Keratinocyte (primary cell): ENCODE measurements around the gene STAB2. TPM values are rescaled to one million over a fixed set of nuclear protein-coding genes. Genes with fewer than 3 reads are reported as not detected.

Experiments used
- DNase-seq: peaks from one replicate; pipeline ENCODE4 v3.0.0-alpha.2; 2011; ENCODE audit warnings: low read depth, missing footprints, low spot score
- FAIRE-seq: peaks from 2 replicates; lab custom pipeline; 2011; peaks lifted over from hg19 to GRCh38; lab: Jason Lieb, UNC
- H2AFZ ChIP-seq: 2 replicates; pipeline ENCODE4 v1.6.0; 2012; ENCODE audit warnings: low read length, control low read depth, inconsistent platforms; ENCODE audit not compliant: control insufficient read depth
- H3K27ac ChIP-seq: 2 replicates; pipeline ENCODE4 v1.5.1; 2011; ENCODE audit warnings: low read length; ENCODE audit not compliant: control insufficient read depth, insufficient read depth
- H3K27me3 ChIP-seq: 3 replicates; pipeline ENCODE4 v1.6.0; 2011; ENCODE audit warnings: low read length; ENCODE audit not compliant: control insufficient read depth, insufficient read depth; ENCODE audit errors: extremely low read depth
- H3K36me3 ChIP-seq, 2 experiments: 2 replicates in 1 of 2; 3 replicates in 1 of 2; pipeline ENCODE4 v1.5.1; 2011; ENCODE audit warnings: low read length in 2 of 2, mild to moderate bottlenecking in 1 of 2; ENCODE audit not compliant: control insufficient read depth in 2 of 2, insufficient read depth in 2 of 2; ENCODE audit errors: extremely low read depth in 1 of 2
- H3K4me1 ChIP-seq: 3 replicates; pipeline ENCODE4 v1.5.1; 2011; ENCODE audit warnings: low read length; ENCODE audit not compliant: control insufficient read depth, insufficient read depth; ENCODE audit errors: extremely low read depth
- H3K4me2 ChIP-seq: 3 replicates; pipeline ENCODE4 v1.6.0; 2011; ENCODE audit warnings: low read depth, low read length; ENCODE audit not compliant: control insufficient read depth, insufficient read depth; ENCODE audit errors: extremely low read depth
- H3K4me3 ChIP-seq, 3 experiments: fragments of 200-600 bp in 1 of 3; sonication (generic) in 1 of 3; 2 replicates in 2 of 3; 3 replicates in 1 of 3; pipeline ENCODE4 v1.5.1; 2011 to 2016; ENCODE audit warnings: low read length in 3 of 3, mild to moderate bottlenecking in 3 of 3, control low read depth in 2 of 3, inconsistent platforms in 1 of 3, low read depth in 1 of 3, mixed read lengths in 1 of 3, mixed run types in 1 of 3, moderate library complexity in 1 of 3; ENCODE audit not compliant: control insufficient read depth in 2 of 3, insufficient read depth in 2 of 3; ENCODE audit errors: extremely low read depth in 1 of 3
- H3K79me2 ChIP-seq: 2 replicates; pipeline ENCODE4 v1.6.0; 2012; ENCODE audit warnings: low read length; ENCODE audit not compliant: control insufficient read depth, insufficient read depth
- H3K9ac ChIP-seq: 3 replicates; pipeline ENCODE4 v1.6.0; 2011; ENCODE audit warnings: low read length; ENCODE audit not compliant: control insufficient read depth, insufficient read depth; ENCODE audit errors: extremely low read depth
- H3K9me1 ChIP-seq: 3 replicates; pipeline ENCODE4 v1.6.0; 2011; ENCODE audit warnings: low read length; ENCODE audit not compliant: control insufficient read depth, insufficient read depth; ENCODE audit errors: extremely low read depth
- H3K9me3 ChIP-seq: 2 replicates; pipeline ENCODE4 v1.5.1; 2012; ENCODE audit warnings: low read depth, low read length; ENCODE audit not compliant: control insufficient read depth
- H4K20me1 ChIP-seq: 3 replicates; pipeline ENCODE4 v1.6.0; 2011; ENCODE audit warnings: low read length; ENCODE audit not compliant: control insufficient read depth, insufficient read depth; ENCODE audit errors: extremely low read depth
- CTCF ChIP-seq, 3 experiments: IDR thresholded peaks in 1 of 3; conservative IDR thresholded peaks in 1 of 3; optimal IDR thresholded peaks in 1 of 3; 2 replicates in 2 of 3; 3 replicates in 1 of 3; pipeline versions ENCODE3 to v1.5.1; 2011; ENCODE audit warnings: low read length in 3 of 3, mild to moderate bottlenecking in 3 of 3, moderate library complexity in 2 of 3, control low read depth in 1 of 3, inconsistent platforms in 1 of 3; ENCODE audit not compliant: insufficient read depth in 2 of 3; ENCODE audit errors: extremely low read depth in 1 of 3
- EZH2 ChIP-seq: IDR thresholded peaks from one replicate; pipeline ENCODE4 v1.6.1; 2012; ENCODE audit warnings: inconsistent platforms, mild to moderate bottlenecking, low read length, moderate library complexity
- dilution Hi-C: fragments of 300-500 bp; cut with MboI; formaldehyde crosslinking; loops from one replicate; pipeline ENCODE4 v1.7.0; 2020; ENCODE audit warnings: low sequenced_read_pairs; ENCODE audit not compliant: extremely low pct_ligation_motif_present
- polyA plus RNA-seq, 5 experiments: library from polyadenylated mRNA; depleted of rRNA in 3 of 5; stranded (reverse) in 3 of 5; stranded (forward) in 1 of 5; unstranded in 1 of 5; fragments of >200 nt; gene quantifications; 1 replicate in 1 of 5; 2 replicates in 3 of 5; 3 replicates in 1 of 5; pipeline versions ENCODE4 v1.2.1 to v1.2.3, GENCODE V29; 2011 to 2012; ENCODE audit warnings: missing spikeins in 2 of 5, low read depth in 1 of 5, low replicate concordance in 1 of 5

Gene STAB2
- polyA plus RNA-seq, 1 donor (not counting 4 experiments of a cell fraction or from before 2014, with no cell fraction given): not detected

GRCh38 chr12:103586132-103586531 is 941 bp upstream of the STAB2 start:
- H3K79me2 ChIP-seq: no peaks in the 10 kb centered on the region
- no peak overlapping the region for H3K4me3 ChIP-seq
- no peak overlapping the region for H3K9ac ChIP-seq
- no peak overlapping the region for H3K27ac ChIP-seq
- DNase-seq (no peak), FAIRE-seq (no peak)
- H3K4me1 ChIP-seq: peaks cover 12% of the 10 kb centered on the region
- no peak overlapping the region for H2AFZ ChIP-seq
- no peaks in the 10 kb centered on the region for H3K36me3 ChIP-seq
- no peaks in the 10 kb centered on the region for H3K9me3 ChIP-seq
- H3K9me1 ChIP-seq: no peaks in the 10 kb centered on the region
- TF ChIP-seq EZH2 (no peak), CTCF (optimal IDR thresholded peaks at IDR 0.05 in 1 of 3, IDR thresholded peaks at IDR 0.05 in 1 of 3, conservative IDR thresholded peaks at IDR 0.05 in 1 of 3; ENCODE audit: extremely low read depth in 1 of 3, insufficient read depth in 2 of 3, low read length in 3 of 3) (peak in 1 of 3 experiments; percentile 17)
- no peaks in the 10 kb centered on the region for H4K20me1 ChIP-seq
- H3K27me3 ChIP-seq: no peaks in the 10 kb centered on the region
- H3K4me2 ChIP-seq: no peak overlapping the region
- dilution Hi-C loops: no loop called here

GRCh38 chr12:103588680-103589079 is 1.6 kb downstream of the STAB2 start:
- dilution Hi-C loops: no loop called here

More at GRCh38 chr12:103588680-103589079, 1.6 kb downstream of the STAB2 start:
- Histone ChIP-seq H3K9me1 (no peaks in the 10 kb centered on the region), H3K4me1 (no peaks in the 10 kb centered on the region), H3K9ac (no peak overlapping the region), H3K4me2 (no peak overlapping the region), H3K9me3 (no peaks in the 10 kb centered on the region), H3K4me3 (no peak overlapping the region), H3K79me2 (no peaks in the 10 kb centered on the region), H4K20me1 (no peaks in the 10 kb centered on the region), H3K27ac (no peak overlapping the region), H2AFZ (no peak overlapping the region), H3K27me3 (no peaks in the 10 kb centered on the region), H3K36me3 (no peaks in the 10 kb centered on the region)
- no peak for TF ChIP-seq EZH2
- no peak for TF ChIP-seq CTCF (optimal IDR thresholded peaks at IDR 0.05 in 1 of 3, IDR thresholded peaks at IDR 0.05 in 1 of 3, conservative IDR thresholded peaks at IDR 0.05 in 1 of 3; ENCODE audit: extremely low read depth in 1 of 3, insufficient read depth in 2 of 3, low read length in 3 of 3)
- no peak for DNase-seq
- FAIRE-seq: no peak
